ENCODE measurements around the gene CROCC2.

CROCC2 gene

GRCh38 chr2:240954436-240955305, 48.5 kb downstream of the CROCC2 start:
- no peaks in the 10 kb centered on the region for H3K36me3 ChIP-seq (ENCODE audit: control insufficient read depth, insufficient read depth, low read length)
- no peaks in the 10 kb centered on the region for H3K27me3 ChIP-seq (replicated peaks; ENCODE audit: control insufficient read depth, insufficient read depth, low read length)
- no peak for TF ChIP-seq CTCF (IDR thresholded peaks at IDR 0.05; ENCODE audit: insufficient read depth, low read length, poor library complexity, severe bottlenecking)
- DNase-seq (ENCODE audit: extremely low read depth, insufficient read length): no peak
- H3K4me3 ChIP-seq (replicated peaks; ENCODE audit: low read depth, low read length): no peak overlapping the region

GRCh38 chr2:240955306-240956170, 49.4 kb downstream of the CROCC2 start:
- Histone ChIP-seq H3K4me3 (replicated peaks; ENCODE audit: low read depth, low read length) (no peak overlapping the region), H3K36me3 (ENCODE audit: control insufficient read depth, insufficient read depth, low read length) (no peaks in the 10 kb centered on the region), H3K27me3 (replicated peaks; ENCODE audit: control insufficient read depth, insufficient read depth, low read length) (no peaks in the 10 kb centered on the region)
- DNase-seq (ENCODE audit: extremely low read depth, insufficient read length): no peak
- no peak for TF ChIP-seq CTCF (IDR thresholded peaks at IDR 0.05; ENCODE audit: insufficient read depth, low read length, poor library complexity, severe bottlenecking)

GRCh38 chr2:240956171-240956934, 50.2 kb downstream of the CROCC2 start:
- no peaks in the 10 kb centered on the region for H3K27me3 ChIP-seq (replicated peaks; ENCODE audit: control insufficient read depth, insufficient read depth, low read length)
- H3K36me3 ChIP-seq (ENCODE audit: control insufficient read depth, insufficient read depth, low read length): no peaks in the 10 kb centered on the region
- no peak for DNase-seq (ENCODE audit: extremely low read depth, insufficient read length)
- no peak overlapping the region for H3K4me3 ChIP-seq (replicated peaks; ENCODE audit: low read depth, low read length)
- no peak for TF ChIP-seq CTCF (IDR thresholded peaks at IDR 0.05; ENCODE audit: insufficient read depth, low read length, poor library complexity, severe bottlenecking)

GRCh38 chr2:240956935-240957655, 51.0 kb downstream of the CROCC2 start:
- H3K27me3 ChIP-seq (replicated peaks; ENCODE audit: control insufficient read depth, insufficient read depth, low read length): no peaks in the 10 kb centered on the region
- TF ChIP-seq CTCF (IDR thresholded peaks at IDR 0.05; ENCODE audit: insufficient read depth, low read length, poor library complexity, severe bottlenecking): no peak
- H3K36me3 ChIP-seq (ENCODE audit: control insufficient read depth, insufficient read depth, low read length): no peaks in the 10 kb centered on the region
- no peak for DNase-seq (ENCODE audit: extremely low read depth, insufficient read length)
- H3K4me3 ChIP-seq (replicated peaks; ENCODE audit: low read depth, low read length): no peak overlapping the region
